CD14-positive monocyte (primary cell): Measurements from ENCODE around the gene SLC35G2. TPM values are rescaled to one million over a fixed set of nuclear protein-coding genes. Genes with fewer than 3 reads are reported as not detected.

ENCODE experiments used
- DNase-seq, 3 donors: peaks; one replicate each; pipeline ENCODE4 v3.0.0-alpha.2; 2011 to 2022
- H2AFZ ChIP-seq: 2 replicates; pipeline ENCODE4 v1.6.0; 2012; ENCODE audit warnings: mild to moderate bottlenecking, low read depth, low read length, inconsistent platforms; ENCODE audit not compliant: insufficient read depth, poor library complexity, severe bottlenecking
- H3K27ac ChIP-seq, 2 donors: 1 replicate in 1 of 2; 2 replicates in 1 of 2; pipeline ENCODE4 v1.5.1; 2012 to 2013; ENCODE audit warnings: low read length in 2 of 2, control low read depth in 1 of 2, inconsistent platforms in 1 of 2, low read depth in 1 of 2, mild to moderate bottlenecking in 1 of 2
- H3K27me3 ChIP-seq, 2 donors: one replicate each; pipeline versions ENCODE4 v1.6.0 to v1.6.1; 2011 to 2013; ENCODE audit warnings: low read length in 2 of 2; ENCODE audit not compliant: control insufficient read depth in 2 of 2, insufficient read depth in 2 of 2
- H3K36me3 ChIP-seq, 2 donors: replicated peaks in 1 of 2; 1 replicate in 1 of 2; 2 replicates in 1 of 2; pipeline versions ENCODE4 v1.5.1 to v1.6.1; 2012 to 2013; ENCODE audit warnings: low read length in 2 of 2, control low read depth in 1 of 2, inconsistent platforms in 1 of 2, mild to moderate bottlenecking in 1 of 2; ENCODE audit not compliant: insufficient read depth in 2 of 2, control insufficient read depth in 1 of 2
- H3K4me1 ChIP-seq, 2 donors: 1 replicate in 1 of 2; 2 replicates in 1 of 2; pipeline versions ENCODE4 v1.5.1 to v1.6.1; 2012 to 2013; ENCODE audit warnings: low read length in 2 of 2, control low read depth in 1 of 2, inconsistent platforms in 1 of 2, mild to moderate bottlenecking in 1 of 2, moderate library complexity in 1 of 2; ENCODE audit not compliant: insufficient read depth in 2 of 2, control insufficient read depth in 1 of 2
- H3K4me2 ChIP-seq: replicated peaks from 2 replicates; pipeline ENCODE3; 2012; ENCODE audit warnings: low read length, moderate library complexity, mild to moderate bottlenecking; ENCODE audit not compliant: poor library complexity, severe bottlenecking; ENCODE audit errors: extremely low read depth
- H3K4me3 ChIP-seq, 3 experiments: fragments of 200-600 bp in 1 of 3; sonication (generic) in 1 of 3; replicated peaks in 1 of 3; 1 replicate in 2 of 3; 2 replicates in 1 of 3; pipeline ENCODE4 v1.5.1; 2011 to 2013; ENCODE audit warnings: low read length in 3 of 3, mild to moderate bottlenecking in 3 of 3, control low read depth in 2 of 3, low read depth in 2 of 3, inconsistent platforms in 1 of 3, moderate library complexity in 1 of 3
- H3K79me2 ChIP-seq: 2 replicates; pipeline ENCODE4 v1.6.0; 2012; ENCODE audit warnings: mild to moderate bottlenecking, control low read depth, inconsistent platforms, low read length, moderate library complexity; ENCODE audit not compliant: insufficient read depth
- H3K9ac ChIP-seq: 2 replicates; pipeline ENCODE4 v1.6.0; 2017; ENCODE audit warnings: low read length, mild to moderate bottlenecking; ENCODE audit not compliant: insufficient read depth, poor library complexity, severe bottlenecking
- H3K9me3 ChIP-seq, 2 donors: replicated peaks in 1 of 2; 1 replicate in 1 of 2; 2 replicates in 1 of 2; pipeline versions ENCODE4 v1.5.1 to v1.6.1; 2012 to 2013; ENCODE audit warnings: low read length in 2 of 2, control low read depth in 1 of 2; ENCODE audit not compliant: control insufficient read depth in 1 of 2, insufficient read depth in 1 of 2
- H4K20me1 ChIP-seq: 2 replicates; pipeline ENCODE4 v1.6.0; 2012; ENCODE audit warnings: mild to moderate bottlenecking, low read length, control low read depth, moderate library complexity; ENCODE audit not compliant: insufficient read depth
- H3K27ac Mint-ChIP-seq, 7 donors: one replicate each; pipeline ENCODE4 v1.8.0; 2020; ENCODE audit warnings: mild to moderate bottlenecking in 7 of 7, mixed read lengths in 7 of 7, moderate library complexity in 6 of 7, inconsistent platforms in 2 of 7
- H3K27me3 Mint-ChIP-seq, 3 donors: one replicate each; pipeline ENCODE4 v1.8.0; 2021 to 2022; ENCODE audit warnings: low read depth in 3 of 3, mild to moderate bottlenecking in 3 of 3, mixed read lengths in 3 of 3, moderate library complexity in 3 of 3, inconsistent platforms in 1 of 3
- H3K36me3 Mint-ChIP-seq, 2 donors: one replicate each; pipeline ENCODE4 v1.8.0; 2020; ENCODE audit warnings: mixed read lengths in 2 of 2, inconsistent platforms in 1 of 2, mild to moderate bottlenecking in 1 of 2
- H3K4me1 Mint-ChIP-seq: one replicate; pipeline ENCODE4 v1.8.0; 2020; ENCODE audit warnings: mild to moderate bottlenecking, mixed read lengths
- H3K4me3 Mint-ChIP-seq, 2 donors: one replicate each; pipeline ENCODE4 v1.8.0; 2020; ENCODE audit warnings: mild to moderate bottlenecking in 2 of 2, mixed read lengths in 2 of 2, moderate library complexity in 1 of 2
- H3K9me3 Mint-ChIP-seq, 7 donors: one replicate each; pipeline ENCODE4 v1.8.0; 2020 to 2022; ENCODE audit warnings: mixed read lengths in 7 of 7, mild to moderate bottlenecking in 6 of 7, moderate library complexity in 6 of 7, inconsistent platforms in 2 of 7
- WGBS: methylation state at CpG from one replicate; pipeline ENCODE4 v1.1.5; 2013; ENCODE audit warnings: missing lambda C conversion rate; ENCODE audit not compliant: insufficient coverage; 5-methylcytosine and 5-hydroxymethylcytosine counted together
- intact Hi-C, 2 donors: fragments of 100-400 bp; cut with micrococcal nuclease; formaldehyde crosslinking; loops; one replicate each; pipeline versions ENCODE4 v1.15.0 to v1.15.1; 2023
- polyA plus RNA-seq, 3 donors: library from polyadenylated mRNA; depleted of rRNA in 1 of 3; unstranded in 2 of 3; stranded (reverse) in 1 of 3; fragments of 300-500 nt in 2 of 3; fragments of >200 nt in 1 of 3; fragmentation: Illumina TruSeq in 2 of 3; gene quantifications; 1 replicate in 2 of 3; 2 replicates in 1 of 3; pipeline ENCODE4 v1.2.3, GENCODE V29; 2012 to 2021
- TF ChIP-seq, protein P1 (sequence below): fragments of 200-600 bp; IDR thresholded peaks from one replicate; pipeline ENCODE4 v1.8.0; 2022; ENCODE audit warnings: antibody characterized with exemption, mild to moderate bottlenecking

Gene SLC35G2
- polyA plus RNA-seq, 3 donors: not detected

DNA sequence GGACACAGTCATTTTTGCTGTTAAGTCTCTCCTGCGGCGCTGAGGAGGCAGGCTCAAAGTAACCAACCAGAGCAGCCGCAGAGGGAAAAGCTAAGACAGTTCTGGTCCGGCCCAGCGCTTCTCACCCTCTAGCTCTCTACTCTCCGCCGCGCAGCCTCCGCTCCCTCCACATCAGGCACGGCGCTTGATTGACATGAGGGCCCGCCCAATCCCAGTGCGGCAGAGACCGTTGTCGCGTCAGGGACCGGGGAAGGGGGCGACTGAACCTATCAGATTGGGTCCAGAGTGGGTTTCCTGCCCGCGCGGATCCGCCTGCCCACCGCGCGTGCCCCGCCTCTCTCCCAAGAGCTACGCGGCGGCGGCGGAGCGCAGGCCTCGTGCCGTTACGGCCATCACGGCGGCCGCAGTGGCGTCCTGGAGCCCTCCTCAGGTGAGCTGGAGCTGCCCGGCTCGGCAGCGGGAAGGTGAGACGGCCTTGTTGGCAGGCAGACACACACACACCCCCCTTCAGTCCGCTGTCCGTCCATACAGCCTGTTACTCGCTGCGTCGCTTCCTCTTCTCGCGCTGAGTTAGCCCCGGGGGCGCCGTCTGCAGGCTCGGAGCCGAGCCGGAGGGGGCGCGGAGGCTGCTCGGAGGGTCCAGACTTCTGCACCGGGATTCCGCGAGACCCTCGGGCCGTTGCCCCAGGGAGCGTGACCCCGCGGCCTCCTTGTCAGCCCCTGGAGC lies 43.1 kb downstream of the SLC35G2 start, which contains the start of gene NCK1:
NCK1 (plus strand) TSS at position 319 of the 727 bp plus-strand sequence. CDS start 65,794 bp downstream, outside the sequence.
- H3K9me3 ChIP-seq: no peaks in the 10 kb centered on the region
- H3K27me3 ChIP-seq: no peaks in the 10 kb centered on the region
- H3K4me2 ChIP-seq: peak within 1 kb of the TSS; percentile 94
- H3K79me2 ChIP-seq: peaks cover 68% of the 10 kb centered on the region
- peaks cover 29% of the 10 kb centered on the region for H4K20me1 ChIP-seq
- Mint-ChIP-seq H3K9me3 (peaks cover 0 to 3% (median 0%) of the 10 kb centered on the region in 7 donors), H3K27ac (peak within 1 kb of the TSS; percentile 93 to 97 (median 95)), H3K4me3 (peak within 1 kb of the TSS; percentile 89 to 96), H3K36me3 (peaks cover 4 to 7% of the 10 kb centered on the region in 2 donors), H3K4me1 (peaks cover 63% of the 10 kb centered on the region), H3K27me3 (peaks cover 0 to 2% (median 0%) of the 10 kb centered on the region in 3 donors)
- intact Hi-C loops: loop anchor here (10.0 kb wide), 2 partner anchors 107 to 667 kb away; partner anchors contain the start of genes MSL2 (in 1 of the 2) and STAG1 (in 1 of the 2)
- peaks cover 38 to 56% of the 10 kb centered on the region in 2 donors for H3K4me1 ChIP-seq
- TF ChIP-seq, protein P1, sequence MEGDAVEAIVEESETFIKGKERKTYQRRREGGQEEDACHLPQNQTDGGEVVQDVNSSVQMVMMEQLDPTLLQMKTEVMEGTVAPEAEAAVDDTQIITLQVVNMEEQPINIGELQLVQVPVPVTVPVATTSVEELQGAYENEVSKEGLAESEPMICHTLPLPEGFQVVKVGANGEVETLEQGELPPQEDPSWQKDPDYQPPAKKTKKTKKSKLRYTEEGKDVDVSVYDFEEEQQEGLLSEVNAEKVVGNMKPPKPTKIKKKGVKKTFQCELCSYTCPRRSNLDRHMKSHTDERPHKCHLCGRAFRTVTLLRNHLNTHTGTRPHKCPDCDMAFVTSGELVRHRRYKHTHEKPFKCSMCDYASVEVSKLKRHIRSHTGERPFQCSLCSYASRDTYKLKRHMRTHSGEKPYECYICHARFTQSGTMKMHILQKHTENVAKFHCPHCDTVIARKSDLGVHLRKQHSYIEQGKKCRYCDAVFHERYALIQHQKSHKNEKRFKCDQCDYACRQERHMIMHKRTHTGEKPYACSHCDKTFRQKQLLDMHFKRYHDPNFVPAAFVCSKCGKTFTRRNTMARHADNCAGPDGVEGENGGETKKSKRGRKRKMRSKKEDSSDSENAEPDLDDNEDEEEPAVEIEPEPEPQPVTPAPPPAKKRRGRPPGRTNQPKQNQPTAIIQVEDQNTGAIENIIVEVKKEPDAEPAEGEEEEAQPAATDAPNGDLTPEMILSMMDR: no peak
- peak within 1 kb of the TSS; percentile 94 for H3K9ac ChIP-seq
- no peaks in the 10 kb centered on the region for H3K36me3 ChIP-seq
- H3K4me3 ChIP-seq: peak within 1 kb of the TSS; percentile 78 to 97 (median 88)
- 0% methylated on average over 62 of the region's 67 CpGs for WGBS
- H2AFZ ChIP-seq: peak within 1 kb of the TSS; percentile 96
- peak; percentile 92 to 94 (median 93) for DNase-seq
- peak within 1 kb of the TSS; percentile 87 to 96 for H3K27ac ChIP-seq

DNA sequence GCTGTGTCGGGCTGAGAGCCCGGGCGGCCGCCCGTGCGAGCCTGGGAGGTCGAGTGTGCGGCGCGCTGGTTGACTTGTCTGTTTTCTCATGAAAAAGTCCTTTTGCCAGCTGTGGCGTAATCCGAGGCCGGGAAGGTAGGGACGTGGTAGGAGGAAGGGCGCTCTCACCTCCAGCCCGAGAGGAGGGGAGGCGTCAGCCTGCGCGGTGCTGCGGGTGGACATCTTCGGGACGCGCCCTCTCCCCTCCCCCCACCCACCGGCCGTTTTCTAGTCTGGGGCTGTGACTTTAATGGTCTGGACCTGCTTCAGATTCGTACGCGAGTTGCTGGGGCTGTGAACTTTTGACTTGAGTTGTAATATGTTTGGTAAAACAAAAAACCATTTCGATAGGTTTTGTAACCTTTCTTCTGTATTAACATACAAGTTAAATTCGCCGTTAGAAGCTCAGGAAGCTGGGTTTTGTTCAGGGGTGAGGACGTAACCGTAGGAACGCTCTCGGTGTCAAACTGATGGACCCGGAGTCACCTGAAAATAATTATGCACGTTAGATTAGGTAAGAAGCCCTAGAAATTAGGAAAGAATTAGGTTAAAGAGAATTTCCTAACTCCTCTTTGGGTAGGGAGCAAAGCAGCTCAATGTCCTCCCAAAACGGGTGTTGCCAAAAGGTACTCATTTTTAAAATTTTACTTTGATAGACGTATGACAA lies 43.8 kb downstream of the SLC35G2 start:
- Mint-ChIP-seq H3K4me1 (peaks cover 57% of the 10 kb centered on the region), H3K27ac (peak overlapping the region; percentile 93 to 97 (median 95)), H3K36me3 (peaks cover 8 to 14% of the 10 kb centered on the region in 2 donors), H3K27me3 (peaks cover 0 to 3% (median 0%) of the 10 kb centered on the region in 3 donors), H3K4me3 (peak overlapping the region; percentile 89 to 96), H3K9me3 (no peaks in the 10 kb centered on the region)
- H3K4me2 ChIP-seq: peak overlapping the region; percentile 94
- peak overlapping the region; percentile 94 for H3K9ac ChIP-seq
- peak overlapping the region; percentile 87 to 96 for H3K27ac ChIP-seq
- H2AFZ ChIP-seq: peak overlapping the region; percentile 96
- WGBS: 0% methylated on average over 12 of the region's 39 CpGs
- intact Hi-C loops: loop anchor here (10.0 kb wide), 2 partner anchors 108 to 668 kb away; partner anchors contain the start of genes MSL2 (in 1 of the 2) and STAG1 (in 1 of the 2)
- TF ChIP-seq, protein P1: no peak
- H3K27me3 ChIP-seq: no peaks in the 10 kb centered on the region
- H3K79me2 ChIP-seq: peaks cover 75% of the 10 kb centered on the region
- H3K9me3 ChIP-seq: no peaks in the 10 kb centered on the region
- H3K4me3 ChIP-seq: peak overlapping the region; percentile 78 to 97 (median 88)
- H3K36me3 ChIP-seq: peaks cover 4% of the 10 kb centered on the region in 2 donors
- peaks cover 31 to 49% of the 10 kb centered on the region in 2 donors for H3K4me1 ChIP-seq
- H4K20me1 ChIP-seq: peaks cover 36% of the 10 kb centered on the region
- peak; percentile 35 to 59 (median 43) for DNase-seq
